NCI-H1417 (cell line): ENCODE measurements around the gene MAP3K7CL.

ENCODE experiments used
- DNase-seq, 3 experiments: peaks; one replicate each; lab custom pipeline; 2025; lab: John Stamatoyannopoulos, UW

Gene MAP3K7CL

GRCh38 chr21:29195981-29196669 is 65.7 kb downstream of the MAP3K7CL start:
- DNase-seq, result no peak

GRCh38 chr21:29196670-29197191 is 66.3 kb downstream of the MAP3K7CL start:
- DNase-seq, result no peak

GRCh38 chr21:29201186-29201585 is 70.7 kb downstream of the MAP3K7CL start:
- no peak for DNase-seq

- DNase-seq, result peak in 1 of 3 experiments; percentile 25
These were observed 74.6 kb downstream of the MAP3K7CL start for GRCh38 chr21:29205009-29205408.

GRCh38 chr21:29205988-29206387 is 75.5 kb downstream of the MAP3K7CL start:
- DNase-seq, result no peak

- no peak for DNase-seq
These were observed 76.0 kb downstream of the MAP3K7CL start for GRCh38 chr21:29206445-29206844.

GRCh38 chr21:29207201-29207600 is 76.8 kb downstream of the MAP3K7CL start:
- DNase-seq, result no peak

- DNase-seq, result no peak
These were observed 77.7 kb downstream of the MAP3K7CL start for GRCh38 chr21:29208044-29208681.

- DNase-seq, result no peak
These were observed 78.2 kb downstream of the MAP3K7CL start for GRCh38 chr21:29208682-29209059.

- DNase-seq, result no peak
These were observed 79.3 kb downstream of the MAP3K7CL start for GRCh38 chr21:29209696-29210095.

- no peak for DNase-seq
These were observed 80.8 kb downstream of the MAP3K7CL start for GRCh38 chr21:29211205-29211604.

GRCh38 chr21:29212446-29212845 is 82.0 kb downstream of the MAP3K7CL start:
- DNase-seq, result no peak

GRCh38 chr21:29213513-29214385 is 83.3 kb downstream of the MAP3K7CL start:
- DNase-seq, result no peak

- DNase-seq, result no peak
These were observed 85.3 kb downstream of the MAP3K7CL start for GRCh38 chr21:29215709-29216108.

- DNase-seq, result peak in 2 of 3 experiments; percentile 27 to 75
These were observed 87.4 kb downstream of the MAP3K7CL start for GRCh38 chr21:29217818-29218291.

GRCh38 chr21:29218749-29219148 is 88.3 kb downstream of the MAP3K7CL start:
- DNase-seq, result peak in 2 of 3 experiments; percentile 40 to 60

GRCh38 chr21:29219165-29219770 is 88.8 kb downstream of the MAP3K7CL start:
- peak in 1 of 3 experiments; percentile 41 for DNase-seq

- DNase-seq, result no peak
These were observed 90.9 kb downstream of the MAP3K7CL start for GRCh38 chr21:29221253-29221744.

GRCh38 chr21:29224006-29224405 is 93.6 kb downstream of the MAP3K7CL start:
- DNase-seq, result no peak
